HFFc6 (cell line): Measurements from ENCODE around the gene CYBA. TPM values are rescaled to one million over a fixed set of nuclear protein-coding genes. Genes with fewer than 3 reads are reported as not detected.

Experiments used
- DNase-seq: peaks from one replicate; pipeline ENCODE4 v3.0.0-alpha.2; 2018
- H3K27ac Mint-ChIP-seq: 2 replicates; pipeline ENCODE4 v1.8.0; 2020; ENCODE audit warnings: mild to moderate bottlenecking, mixed read lengths
- H3K27me3 Mint-ChIP-seq: 2 replicates; pipeline ENCODE4 v1.8.0; 2021; ENCODE audit warnings: mild to moderate bottlenecking, moderate library complexity, mixed read lengths; ENCODE audit not compliant: insufficient read depth
- H3K36me3 Mint-ChIP-seq: 2 replicates; pipeline ENCODE4 v1.8.0; 2021; ENCODE audit warnings: low read depth, mixed read lengths
- H3K4me1 Mint-ChIP-seq: 2 replicates; pipeline ENCODE4 v1.8.0; 2020; ENCODE audit warnings: low read depth, mixed read lengths
- H3K4me3 Mint-ChIP-seq: 2 replicates; pipeline ENCODE4 v1.8.0; 2020; ENCODE audit warnings: mild to moderate bottlenecking, moderate library complexity, mixed read lengths
- H3K9me3 Mint-ChIP-seq: 2 replicates; pipeline ENCODE4 v1.8.0; 2020; ENCODE audit warnings: mild to moderate bottlenecking, mixed read lengths
- CTCF ChIP-seq: fragments of 200-600 bp; sonication (generic); IDR thresholded peaks from 2 replicates; pipeline ENCODE4 v1.5.0; 2021; ENCODE audit warnings: antibody characterized with exemption, mild to moderate bottlenecking
- total RNA-seq, 6 experiments: library from RNA; stranded (reverse); fragmentation: NEBNext Ultra II Directional; extraction: Animal tissue kit (Norgen Biotek cat#: 25700); gene quantifications; 2 replicates in 1 of 6; 3 replicates in 5 of 6; pipeline ENCODE4 v1.2.3, GENCODE V29; 2021

The CYBA gene
- total RNA-seq, 6 experiments from 2014 or later, result 29.0 to 228 (median 36.9) TPM

- TF ChIP-seq CTCF, result no peak
- H3K4me1 Mint-ChIP-seq, result no peaks in the 10 kb centered on the region
- no peak overlapping the region for H3K27ac Mint-ChIP-seq
- peaks cover 1% of the 10 kb centered on the region; the same call in 1 of the 2 replicates for H3K27me3 Mint-ChIP-seq
- H3K9me3 Mint-ChIP-seq, result no peaks in the 10 kb centered on the region
- H3K36me3 Mint-ChIP-seq, result peaks cover 34% of the 10 kb centered on the region
- DNase-seq, result no peak
- no peak overlapping the region for H3K4me3 Mint-ChIP-seq
Measured at GRCh38 chr16:88600539-88600896, 50.3 kb downstream of the CYBA start.

- Mint-ChIP-seq H3K4me1 (no peaks in the 10 kb centered on the region), H3K4me3 (no peak overlapping the region), H3K27ac (no peak overlapping the region), H3K9me3 (no peaks in the 10 kb centered on the region), H3K27me3 (peaks cover 1% of the 10 kb centered on the region; the same call in 1 of the 2 replicates), H3K36me3 (peaks cover 34% of the 10 kb centered on the region)
- TF ChIP-seq CTCF, result no peak
- no peak for DNase-seq
Measured at GRCh38 chr16:88599825-88600538, 50.9 kb downstream of the CYBA start.

GRCh38 chr16:88599092-88599733 is 51.6 kb downstream of the CYBA start:
- no peak overlapping the region for H3K4me3 Mint-ChIP-seq
- H3K27ac Mint-ChIP-seq, result no peak overlapping the region
- peaks cover 1% of the 10 kb centered on the region; the same call in 1 of the 2 replicates for H3K27me3 Mint-ChIP-seq
- TF ChIP-seq CTCF, result no peak
- no peak for DNase-seq
- no peaks in the 10 kb centered on the region for H3K9me3 Mint-ChIP-seq
- peaks cover 34% of the 10 kb centered on the region for H3K36me3 Mint-ChIP-seq
- no peaks in the 10 kb centered on the region for H3K4me1 Mint-ChIP-seq

- H3K27ac Mint-ChIP-seq, result no peak overlapping the region
- no peak for DNase-seq
- no peak for TF ChIP-seq CTCF
- no peaks in the 10 kb centered on the region for H3K9me3 Mint-ChIP-seq
- H3K27me3 Mint-ChIP-seq, result peaks cover 1% of the 10 kb centered on the region; the same call in 1 of the 2 replicates
- H3K4me3 Mint-ChIP-seq, result no peak overlapping the region
- no peaks in the 10 kb centered on the region for H3K4me1 Mint-ChIP-seq
- peaks cover 30% of the 10 kb centered on the region for H3K36me3 Mint-ChIP-seq
Measured at GRCh38 chr16:88597856-88598491, 52.9 kb downstream of the CYBA start.

- DNase-seq, result no peak
- H3K27ac Mint-ChIP-seq, result no peak overlapping the region
Measured at GRCh38 chr16:88596483-88596882, 54.4 kb downstream of the CYBA start.

More at GRCh38 chr16:88596483-88596882, 54.4 kb downstream of the CYBA start:
- Mint-ChIP-seq H3K4me3 (no peak overlapping the region), H3K9me3 (no peaks in the 10 kb centered on the region), H3K27me3 (no peaks in the 10 kb centered on the region; the same call in 1 of the 2 replicates), H3K4me1 (no peaks in the 10 kb centered on the region), H3K36me3 (peaks cover 24% of the 10 kb centered on the region)
- no peak for TF ChIP-seq CTCF
